ENCODE measurements around the gene TRIM69.
"Not testable (repeated sequence)": the region's sequence is repeated elsewhere in the genome, so short reads cannot be mapped to it uniquely, and the experiment has no call there.

TRIM69 gene

GRCh38 chr15:44743454-44743853, 7.1 kb downstream of the TRIM69 start:
- not testable (repeated sequence) for DNase-seq (ENCODE audit: low read depth in 2 of 2)

GRCh38 chr15:44753345-44753744, 17.0 kb downstream of the TRIM69 start:
- no peak for DNase-seq (ENCODE audit: low read depth in 2 of 2)

- DNase-seq (ENCODE audit: low read depth in 2 of 2): no peak
Measured at GRCh38 chr15:44763187-44763586, 26.9 kb downstream of the TRIM69 start.

- DNase-seq (ENCODE audit: low read depth in 2 of 2): no peak
Measured at GRCh38 chr15:44763848-44764247, 27.5 kb downstream of the TRIM69 start.

- DNase-seq (ENCODE audit: low read depth in 2 of 2): no peak
Measured at GRCh38 chr15:44765036-44765435, 28.7 kb downstream of the TRIM69 start.

GRCh38 chr15:44769521-44769920, 33.2 kb downstream of the TRIM69 start:
- no peak for DNase-seq (ENCODE audit: low read depth in 2 of 2)

GRCh38 chr15:44770715-44771114, 34.4 kb downstream of the TRIM69 start:
- not testable (repeated sequence) for DNase-seq (ENCODE audit: low read depth in 2 of 2)

- no peak for DNase-seq (ENCODE audit: low read depth in 2 of 2)
Measured at GRCh38 chr15:44775953-44776352, 39.6 kb downstream of the TRIM69 start.

GRCh38 chr15:44779761-44780160, 43.4 kb downstream of the TRIM69 start:
- DNase-seq (ENCODE audit: low read depth in 2 of 2): no peak

- no peak for DNase-seq (ENCODE audit: low read depth in 2 of 2)
Measured at GRCh38 chr15:44780608-44781007, 44.3 kb downstream of the TRIM69 start.

GRCh38 chr15:44781128-44781810, 44.9 kb downstream of the TRIM69 start:
- DNase-seq (ENCODE audit: low read depth in 2 of 2): no peak

- DNase-seq (ENCODE audit: low read depth in 2 of 2): no peak
Measured at GRCh38 chr15:44782516-44782915, 46.2 kb downstream of the TRIM69 start.

GRCh38 chr15:44784918-44785274, 48.6 kb downstream of the TRIM69 start:
- not testable (repeated sequence) for DNase-seq (ENCODE audit: low read depth in 2 of 2)

- no peak for DNase-seq (ENCODE audit: low read depth in 2 of 2)
Measured at GRCh38 chr15:44788748-44789147, 52.4 kb downstream of the TRIM69 start.

GRCh38 chr15:44790215-44790614, 53.9 kb downstream of the TRIM69 start:
- DNase-seq (ENCODE audit: low read depth in 2 of 2): no peak

- DNase-seq (ENCODE audit: low read depth in 2 of 2): no peak
Measured at GRCh38 chr15:44790656-44791055, 54.3 kb downstream of the TRIM69 start.

- DNase-seq (ENCODE audit: low read depth in 2 of 2): no peak
Measured at GRCh38 chr15:44792715-44793114, 56.4 kb downstream of the TRIM69 start.

- no peak for DNase-seq (ENCODE audit: low read depth in 2 of 2)
Measured at GRCh38 chr15:44794072-44794471, 57.7 kb downstream of the TRIM69 start.

GRCh38 chr15:44796508-44796907, 60.2 kb downstream of the TRIM69 start:
- DNase-seq (ENCODE audit: low read depth in 2 of 2): no peak

GRCh38 chr15:44798826-44799225, 62.5 kb downstream of the TRIM69 start:
- no peak for DNase-seq (ENCODE audit: low read depth in 2 of 2)

- no peak for DNase-seq (ENCODE audit: low read depth in 2 of 2)
Measured at GRCh38 chr15:44801364-44801763, 65.0 kb downstream of the TRIM69 start.

- DNase-seq (ENCODE audit: low read depth in 2 of 2): no peak
Measured at GRCh38 chr15:44801797-44802196, 65.5 kb downstream of the TRIM69 start.

GRCh38 chr15:44802336-44802735, 66.0 kb downstream of the TRIM69 start:
- DNase-seq (ENCODE audit: low read depth in 2 of 2): no peak

Measured in stimulated activated CD8-positive, alpha-beta memory T cell treated with anti-CD3 and anti-CD28 coated beads, Interleukin-2, amount 100 ng/mL, for 1 hour (primary cell).